Upper lobe of left lung (tissue), 4 donors: ENCODE results near the gene OLIG2.

Source experiments
- EP300 ChIP-seq, 4 donors: sonication (generic); formaldehyde crosslinking; IDR thresholded peaks; one replicate each; pipeline ENCODE4 v1.5.1; 2017; ENCODE audit warnings: antibody characterized with exemption in 4 of 4, control low read depth in 2 of 4
- POLR2AphosphoS5 ChIP-seq, 2 donors: sonication (generic); formaldehyde crosslinking; IDR thresholded peaks; one replicate each; pipeline ENCODE4 v1.5.1; 2017; ENCODE audit warnings: antibody characterized with exemption in 2 of 2

GRCh38 chr21:33026878-33027400, 1.2 kb downstream of the OLIG2 start:
- TF ChIP-seq POLR2AphosphoS5 (IDR thresholded peaks at IDR 0.05) (no peak), EP300 (IDR thresholded peaks at IDR 0.05) (no peak)
